Esophagus muscularis mucosa (tissue), 4 donors: ENCODE results near the gene SMARCA5. TPM values are rescaled to one million over a fixed set of nuclear protein-coding genes. Genes with fewer than 3 reads are reported as not detected.

Experiments used
- DNase-seq: peaks from one replicate; pipeline ENCODE4 v3.0.0-alpha.2; 2017; ENCODE audit errors: extremely low spot score
- H3K27ac ChIP-seq, 4 donors: fragments of 200-600 bp; sonication (generic); replicated peaks in 1 of 4; 1 replicate in 3 of 4; 2 replicates in 1 of 4; pipeline ENCODE4 v1.5.1; 2016 to 2019; ENCODE audit warnings: mild to moderate bottlenecking in 1 of 4
- H3K27me3 ChIP-seq, 4 donors: fragments of 200-600 bp; sonication (generic); one replicate each; pipeline versions ENCODE4 v1.5.1 to v1.6.0; 2016 to 2019
- H3K36me3 ChIP-seq, 4 donors: fragments of 200-600 bp; sonication (generic); one replicate each; pipeline ENCODE4 v1.5.1; 2016 to 2019
- H3K4me1 ChIP-seq, 4 donors: fragments of 200-600 bp; sonication (generic); one replicate each; pipeline ENCODE4 v1.5.1; 2016 to 2019
- H3K4me3 ChIP-seq, 4 donors: fragments of 200-600 bp; sonication (generic); 1 replicate in 2 of 4; 2 replicates in 2 of 4; pipeline ENCODE4 v1.5.1; 2016 to 2019; ENCODE audit warnings: mild to moderate bottlenecking in 4 of 4, moderate library complexity in 1 of 4
- H3K9me3 ChIP-seq, 4 donors: fragments of 200-600 bp; sonication (generic); 1 replicate in 3 of 4; 2 replicates in 1 of 4; pipeline ENCODE4 v1.5.1; 2016 to 2019
- CTCF ChIP-seq, 3 experiments: fragments of 200-600 bp in 2 of 3; fragments of 450-650 bp in 1 of 3; sonication (generic) in 2 of 3; IDR thresholded peaks; one replicate each; pipeline ENCODE4 v1.5.1; 2017 to 2019; ENCODE audit warnings: antibody characterized with exemption in 3 of 3, mild to moderate bottlenecking in 2 of 3, moderate library complexity in 1 of 3
- EP300 ChIP-seq: sonication (generic); formaldehyde crosslinking; IDR thresholded peaks from one replicate; pipeline ENCODE4 v1.6.1; 2017; ENCODE audit warnings: antibody characterized with exemption
- POLR2A ChIP-seq: fragments of 450-650 bp; IDR thresholded peaks from one replicate; pipeline ENCODE4 v1.6.1; 2017; ENCODE audit warnings: antibody characterized with exemption, moderate library complexity, mild to moderate bottlenecking, low read depth
- POLR2AphosphoS5 ChIP-seq, 2 donors: sonication (generic); formaldehyde crosslinking; IDR thresholded peaks; one replicate each; pipeline ENCODE4 v1.6.1; 2017; ENCODE audit warnings: antibody characterized with exemption in 2 of 2
- WGBS: methylation state at CpG from one replicate; pipeline ENCODE4 v1.1.5; 2018; 5-methylcytosine and 5-hydroxymethylcytosine counted together
- intact Hi-C: fragments of 100-400 bp; cut with DNase I; formaldehyde crosslinking; loops from one replicate; pipeline ENCODE4 v1.15.1; 2023
- total RNA-seq, 4 donors: library from RNA; depleted of rRNA; stranded (reverse); fragments of >200 nt; gene quantifications; one replicate each; pipeline versions ENCODE4 v1.1.0 to v1.2.1, GENCODE V29; 2016

Gene SMARCA5
- total RNA-seq, 4 donors from 2014 or later, result 38.0 to 59.8 (median 46.3) TPM

DNA sequence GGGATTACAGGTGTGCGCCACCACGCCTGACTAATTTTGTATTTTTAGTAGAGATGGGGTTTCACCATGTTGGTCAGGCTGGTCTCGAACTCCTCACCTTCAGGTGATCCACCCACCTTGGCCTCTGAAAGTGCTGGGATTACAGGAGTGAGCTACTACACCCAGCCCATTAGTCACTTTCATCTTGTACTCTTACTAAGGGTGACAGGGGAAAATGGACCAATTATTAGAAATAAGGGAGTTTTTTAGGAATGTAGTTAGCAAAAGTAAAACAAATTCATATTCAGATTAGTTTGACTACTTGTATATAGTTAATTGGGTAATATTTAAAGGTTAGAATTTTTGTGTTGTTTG lies 26.1 kb downstream of the SMARCA5 start:
- no peaks in the 10 kb centered on the region for H3K27me3 ChIP-seq
- TF ChIP-seq CTCF (IDR thresholded peaks at IDR 0.05) (no peak), POLR2AphosphoS5 (IDR thresholded peaks at IDR 0.05) (no peak), EP300 (no peak)
- H3K9me3 ChIP-seq, result no peaks in the 10 kb centered on the region
- H3K4me3 ChIP-seq, result no peak overlapping the region
- intact Hi-C loops, result loop anchor here (10.0 kb wide), 1 partner anchor 1575 kb away; no protein-coding TSS in a partner anchor
- H3K4me1 ChIP-seq, result no peaks in the 10 kb centered on the region
- H3K27ac ChIP-seq, result no peak overlapping the region
- H3K36me3 ChIP-seq, result peaks cover 54 to 100% (median 87%) of the 10 kb centered on the region in 4 donors
- no peak for DNase-seq
- WGBS, result 92% methylated on average over 3 of the region's 3 CpGs

DNA sequence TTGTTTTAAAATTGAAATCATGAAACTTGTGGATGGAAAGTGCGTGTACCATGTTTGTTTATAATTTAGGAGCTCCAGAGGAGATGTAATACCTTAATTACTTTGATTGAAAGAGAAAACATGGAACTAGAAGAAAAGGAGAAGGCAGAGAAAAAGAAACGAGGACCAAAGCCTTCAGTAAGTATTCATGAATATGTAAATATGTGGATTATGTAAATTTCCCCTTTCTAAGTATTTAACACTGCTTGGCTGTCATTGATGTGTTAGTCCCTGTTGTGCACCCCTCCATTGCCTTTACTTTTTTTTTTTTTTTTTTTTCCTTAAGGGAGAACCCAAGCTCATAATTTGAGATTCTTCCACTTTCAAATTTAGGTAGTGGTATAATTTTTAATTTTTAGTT lies 36.4 kb downstream of the SMARCA5 start:
- no peak for DNase-seq
- intact Hi-C loops, result no loop called here
- Histone ChIP-seq H3K27me3 (no peaks in the 10 kb centered on the region), H3K4me1 (peaks cover 0 to 10% (median 2%) of the 10 kb centered on the region in 4 donors), H3K9me3 (no peaks in the 10 kb centered on the region), H3K36me3 (peaks cover 22 to 94% (median 53%) of the 10 kb centered on the region in 4 donors), H3K4me3 (no peak overlapping the region), H3K27ac (no peak overlapping the region)
- TF ChIP-seq POLR2A (no peak), CTCF (IDR thresholded peaks at IDR 0.05) (no peak), EP300 (no peak), POLR2AphosphoS5 (IDR thresholded peaks at IDR 0.05) (no peak)
- 86% methylated on average over 2 of the region's 2 CpGs for WGBS

DNA sequence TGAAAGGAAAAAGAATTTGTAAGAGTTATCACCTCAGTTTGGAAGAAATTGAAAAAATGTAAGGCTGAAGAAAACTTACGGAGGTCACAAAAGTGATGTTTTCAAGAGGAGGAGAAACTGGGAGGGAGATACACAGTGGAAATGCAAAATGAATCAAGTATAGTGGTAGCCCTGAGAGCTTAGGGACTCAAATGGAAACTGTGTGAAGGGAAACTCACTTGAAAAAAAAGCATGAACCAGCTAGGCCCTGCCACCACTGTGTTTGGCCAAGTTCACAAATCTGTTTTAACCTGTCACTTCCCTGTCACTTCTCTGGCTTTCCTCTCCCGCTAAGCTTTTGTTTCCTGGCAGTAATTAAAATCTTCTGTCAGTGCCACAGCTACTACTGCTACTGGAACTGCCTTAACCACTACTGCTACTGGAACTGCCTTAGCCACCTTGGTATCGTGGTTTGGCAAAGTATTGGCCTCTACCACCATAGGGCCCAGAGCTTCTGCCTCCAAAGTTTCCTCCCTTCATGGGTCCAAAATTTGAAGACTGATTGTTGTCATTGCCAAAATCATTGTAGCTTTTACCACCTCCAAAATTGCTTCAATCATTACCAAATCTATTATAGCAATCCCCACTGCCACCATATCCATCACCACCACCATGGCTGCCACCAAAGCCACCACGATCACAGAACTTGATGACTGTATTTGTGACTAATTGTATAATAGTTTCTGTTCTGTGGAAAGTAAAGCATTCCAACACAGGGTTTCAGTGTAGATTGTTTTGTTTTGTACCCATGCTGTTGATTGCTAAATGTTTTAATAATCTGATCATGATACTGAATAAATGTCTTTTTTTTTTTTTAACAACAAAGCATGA lies 41.5 kb downstream of the SMARCA5 start:
- Histone ChIP-seq H3K9me3 (no peaks in the 10 kb centered on the region), H3K4me3 (no peak overlapping the region), H3K36me3 (peaks cover 0 to 55% (median 14%) of the 10 kb centered on the region in 4 donors), H3K4me1 (peaks cover 7 to 17% (median 15%) of the 10 kb centered on the region in 4 donors), H3K27ac (no peak overlapping the region), H3K27me3 (no peaks in the 10 kb centered on the region)
- TF ChIP-seq POLR2AphosphoS5 (IDR thresholded peaks at IDR 0.05) (no peak), EP300 (no peak), POLR2A (no peak), CTCF (IDR thresholded peaks at IDR 0.05) (no peak)
- 65% methylated on average over 4 of the region's 4 CpGs for WGBS
- DNase-seq, result no peak
- intact Hi-C loops, result no loop called here

- intact Hi-C loops, result no loop called here
- TF ChIP-seq EP300, result no peak
- TF ChIP-seq CTCF (IDR thresholded peaks at IDR 0.05), result no peak
- no peak for TF ChIP-seq POLR2AphosphoS5 (IDR thresholded peaks at IDR 0.05)
- TF ChIP-seq POLR2A, result no peak
- Histone ChIP-seq H3K27ac (no peak overlapping the region), H3K36me3 (peaks cover 0 to 48% (median 11%) of the 10 kb centered on the region in 4 donors), H3K9me3 (no peaks in the 10 kb centered on the region), H3K4me3 (no peak overlapping the region), H3K4me1 (peaks cover 8 to 18% (median 13%) of the 10 kb centered on the region in 4 donors), H3K27me3 (no peaks in the 10 kb centered on the region)
- DNase-seq, result no peak
- 92% methylated on average over 5 of the region's 5 CpGs for WGBS
Measured at GRCh38 chr4:143555676-143556075, 42.2 kb downstream of the SMARCA5 start.
